BJ (cell line): ENCODE data around the gene UBC. TPM values are rescaled to one million over a fixed set of nuclear protein-coding genes. Genes with fewer than 3 reads are reported as not detected.
"Not testable (repeated sequence)": the region's sequence is repeated elsewhere in the genome, so short reads cannot be mapped to it uniquely, and the experiment has no call there.

Experiments
- CTCF ChIA-PET: fragments of 350-600 bp; formaldehyde crosslinking; extraction: SDS; loops from one replicate; lab custom pipeline; 2021; ENCODE audit warnings: antibody characterized with exemption, inconsistent platforms; lab: Yijun Ruan, JAX
- POLR2A ChIA-PET: fragments of 300-600 bp; sonication (Branson Sonifier 250); formaldehyde crosslinking; extraction: SDS; loops from one replicate; lab custom pipeline; 2021; ENCODE audit warnings: antibody characterized with exemption; lab: Charles Lee
- DNase-seq: peaks from one replicate; pipeline ENCODE4 v3.0.0-alpha.2; 2011; ENCODE audit warnings: low read depth
- H3K27me3 ChIP-seq: 2 replicates; pipeline ENCODE4 v1.6.0; 2011; ENCODE audit warnings: low read length; ENCODE audit not compliant: control insufficient read depth, insufficient read depth
- H3K36me3 ChIP-seq: 2 replicates; pipeline ENCODE4 v1.5.1; 2011; ENCODE audit warnings: low read length; ENCODE audit not compliant: control insufficient read depth, insufficient read depth
- H3K4me3 ChIP-seq: 2 replicates; pipeline ENCODE4 v1.5.1; 2011; ENCODE audit warnings: low read depth, mild to moderate bottlenecking, control low read depth, low read length
- polyA plus RNA-seq: library from polyadenylated mRNA; depleted of rRNA; stranded (reverse); fragments of >200 nt; gene quantifications from 2 replicates; pipeline ENCODE4 v1.2.3, GENCODE V29; 2011
- TF ChIP-seq, protein P1 (sequence below): IDR thresholded peaks from 2 replicates; pipeline ENCODE4 v1.5.1; 2011; ENCODE audit warnings: low read depth, mild to moderate bottlenecking, control low read depth, inconsistent platforms, low read length, moderate library complexity; ENCODE audit not compliant: insufficient read depth

UBC gene
- polyA plus RNA-seq, 1 experiment = 2,374 TPM

DNA sequence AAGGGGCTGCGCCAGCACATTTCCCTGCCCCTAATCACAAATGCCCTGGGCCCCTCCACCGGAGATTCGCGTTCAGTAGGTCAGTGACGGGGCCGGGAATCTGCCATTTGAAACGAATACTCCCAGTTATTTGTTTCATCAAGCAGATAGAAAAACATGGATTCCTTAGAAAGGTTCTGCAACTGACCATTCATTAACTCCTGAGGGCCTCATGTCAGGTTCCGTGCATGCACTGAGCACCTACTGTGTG, 25.6 kb upstream of the UBC start:
- CTCF ChIA-PET = interaction anchor here (0.7 to 5.3 kb wide), 17 partner anchors 9 to 169 kb away, joined by 3 to 88 read pairs (median 7); partner anchors contain the start of gene UBC
- TF ChIP-seq, protein P1, sequence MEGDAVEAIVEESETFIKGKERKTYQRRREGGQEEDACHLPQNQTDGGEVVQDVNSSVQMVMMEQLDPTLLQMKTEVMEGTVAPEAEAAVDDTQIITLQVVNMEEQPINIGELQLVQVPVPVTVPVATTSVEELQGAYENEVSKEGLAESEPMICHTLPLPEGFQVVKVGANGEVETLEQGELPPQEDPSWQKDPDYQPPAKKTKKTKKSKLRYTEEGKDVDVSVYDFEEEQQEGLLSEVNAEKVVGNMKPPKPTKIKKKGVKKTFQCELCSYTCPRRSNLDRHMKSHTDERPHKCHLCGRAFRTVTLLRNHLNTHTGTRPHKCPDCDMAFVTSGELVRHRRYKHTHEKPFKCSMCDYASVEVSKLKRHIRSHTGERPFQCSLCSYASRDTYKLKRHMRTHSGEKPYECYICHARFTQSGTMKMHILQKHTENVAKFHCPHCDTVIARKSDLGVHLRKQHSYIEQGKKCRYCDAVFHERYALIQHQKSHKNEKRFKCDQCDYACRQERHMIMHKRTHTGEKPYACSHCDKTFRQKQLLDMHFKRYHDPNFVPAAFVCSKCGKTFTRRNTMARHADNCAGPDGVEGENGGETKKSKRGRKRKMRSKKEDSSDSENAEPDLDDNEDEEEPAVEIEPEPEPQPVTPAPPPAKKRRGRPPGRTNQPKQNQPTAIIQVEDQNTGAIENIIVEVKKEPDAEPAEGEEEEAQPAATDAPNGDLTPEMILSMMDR = no peak
- POLR2A ChIA-PET = interaction anchor here (1.0 to 1.3 kb wide), 4 partner anchors 22 to 33 kb away, joined by 3 to 9 read pairs (median 6); partner anchors contain the start of gene UBC
- Histone ChIP-seq H3K36me3 (no peaks in the 10 kb centered on the region), H3K27me3 (no peaks in the 10 kb centered on the region), H3K4me3 (peak overlapping the region; percentile 26; the same call in 1 of the 2 replicates)
- DNase-seq = no peak

DNA sequence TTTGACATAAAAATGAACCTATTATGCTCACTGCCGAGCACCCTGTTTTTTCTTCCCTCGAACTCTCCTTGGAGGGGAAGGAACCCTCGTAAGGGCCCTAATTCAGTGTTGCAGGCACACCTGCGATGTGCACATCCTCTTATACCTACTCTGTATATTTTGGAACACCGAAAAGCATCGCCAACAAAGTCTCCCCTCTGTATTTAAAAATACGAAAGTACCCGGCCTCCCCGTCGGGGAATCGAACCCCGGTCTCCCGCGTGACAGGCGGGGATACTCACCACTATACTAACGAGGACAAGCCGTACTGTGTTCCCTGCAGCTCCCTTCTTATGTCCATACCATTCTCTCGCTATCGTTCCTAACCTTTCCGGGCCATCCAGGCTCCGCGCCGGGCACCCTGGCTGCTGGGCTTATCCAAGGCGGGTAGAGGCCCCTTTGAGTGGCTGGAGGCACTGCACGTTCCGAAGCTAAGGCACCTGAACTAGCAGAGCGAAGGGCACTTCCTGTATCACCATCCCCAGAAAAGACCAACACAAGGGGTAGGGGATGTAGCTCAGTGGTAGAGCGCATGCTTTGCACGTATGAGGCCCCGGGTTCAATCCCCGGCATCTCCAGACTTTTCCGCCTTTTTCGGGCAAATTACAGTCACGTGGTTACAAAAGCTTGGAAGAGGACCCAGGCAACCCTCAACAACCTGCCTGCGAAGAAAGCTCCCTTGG, 25.1 kb upstream of the UBC start:
- TF ChIP-seq, protein P1 = no peak
- ChIA-PET POLR2A (interaction anchor here (1.0 to 1.3 kb wide), 4 partner anchors 22 to 33 kb away, joined by 3 to 9 read pairs (median 6); partner anchors contain the start of gene UBC), CTCF (interaction anchor here (0.7 to 5.3 kb wide), 15 partner anchors 9 to 168 kb away, joined by 3 to 88 read pairs (median 12); partner anchors contain the start of gene UBC)
- DNase-seq = peak; percentile 84
- peak overlapping the region; percentile 43 for H3K4me3 ChIP-seq
- H3K36me3 ChIP-seq = no peaks in the 10 kb centered on the region
- H3K27me3 ChIP-seq = no peaks in the 10 kb centered on the region

DNA sequence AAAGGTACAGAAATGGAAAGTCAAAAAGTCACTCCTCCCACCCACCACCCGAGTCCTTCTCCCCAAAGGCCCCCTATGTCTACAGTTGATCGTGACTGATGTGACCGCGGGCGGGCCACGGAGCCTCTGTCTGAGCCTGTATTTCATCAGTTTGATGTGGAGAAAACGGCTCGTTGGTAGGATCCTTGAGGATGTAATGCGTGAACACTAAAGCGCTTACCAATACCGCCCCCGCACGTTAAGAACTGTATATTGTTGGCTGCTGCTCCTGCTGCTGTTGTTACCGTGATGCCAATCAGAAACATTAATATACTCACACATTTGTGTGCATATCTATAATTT, 24.6 kb upstream of the UBC start:
- ChIA-PET POLR2A (interaction anchor here (1.0 to 1.1 kb wide), 3 partner anchors 21 to 30 kb away, joined by 3 to 8 read pairs (median 5); partner anchors contain the start of gene UBC), CTCF (interaction anchor here (1.5 to 5.3 kb wide), 7 partner anchors 8 to 168 kb away, joined by 4 to 88 read pairs (median 31); partner anchors contain the start of gene UBC)
- DNase-seq = no peak
- Histone ChIP-seq H3K4me3 (peak overlapping the region; percentile 32), H3K27me3 (no peaks in the 10 kb centered on the region), H3K36me3 (no peaks in the 10 kb centered on the region)
- TF ChIP-seq, protein P1 = peak; percentile 46

DNA sequence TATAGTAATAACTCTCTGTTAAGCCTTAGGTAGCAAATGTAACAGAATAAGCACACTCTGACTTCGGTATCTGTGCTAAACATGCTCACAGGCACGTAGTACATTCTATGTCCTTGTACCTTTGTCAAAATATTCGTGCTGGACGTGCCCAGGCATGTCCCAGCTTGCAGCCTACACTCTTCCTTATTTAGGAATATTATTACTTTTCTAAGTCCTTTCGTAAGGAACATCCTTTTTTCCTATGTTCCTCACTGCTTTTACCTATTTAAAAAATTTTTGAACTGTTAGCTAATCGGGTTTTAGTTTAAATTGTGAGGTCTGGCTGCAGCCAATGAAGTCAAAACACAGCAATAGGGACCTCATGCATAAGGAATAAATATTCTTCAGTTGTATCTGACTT, 24.1 kb upstream of the UBC start:
- TF ChIP-seq, protein P1 = no peak
- H3K4me3 ChIP-seq = peak overlapping the region; percentile 32
- H3K27me3 ChIP-seq = no peaks in the 10 kb centered on the region
- DNase-seq = no peak
- H3K36me3 ChIP-seq = no peaks in the 10 kb centered on the region
- CTCF ChIA-PET = interaction anchor here (1.0 to 5.3 kb wide), 7 partner anchors 8 to 167 kb away, joined by 4 to 88 read pairs (median 24); no protein-coding TSS in a partner anchor
- POLR2A ChIA-PET = interaction anchor here (0.8 kb wide), 1 partner anchor 24 kb away, joined by 4 read pairs; the partner anchor contains the start of gene UBC

DNA sequence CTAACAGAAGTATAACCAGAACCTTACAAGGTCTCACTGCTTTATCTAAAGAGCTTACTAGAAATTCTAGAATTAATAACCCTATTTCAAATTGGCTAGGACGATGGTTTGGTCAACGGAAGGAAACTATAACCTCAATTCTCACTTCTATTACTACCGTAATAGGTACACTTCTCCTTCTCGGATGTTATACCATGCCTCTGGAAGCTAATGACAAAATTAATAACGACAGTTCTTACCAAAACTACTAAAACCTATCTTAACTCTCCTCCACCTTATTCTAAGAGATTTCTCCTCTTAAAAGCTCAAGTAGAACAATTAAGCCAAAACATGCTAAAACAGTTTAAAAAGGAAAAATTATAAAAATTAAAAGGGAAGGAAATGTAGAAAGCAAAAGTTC, 23.7 kb upstream of the UBC start:
- Histone ChIP-seq H3K4me3 (no peak overlapping the region), H3K27me3 (no peaks in the 10 kb centered on the region), H3K36me3 (no peaks in the 10 kb centered on the region)
- POLR2A ChIA-PET = interaction anchor here (0.8 kb wide), 1 partner anchor 24 kb away, joined by 4 read pairs; the partner anchor contains the start of gene UBC
- no peak for DNase-seq
- TF ChIP-seq, protein P1 = no peak
- CTCF ChIA-PET = interaction anchor here (0.6 to 5.3 kb wide), 7 partner anchors 11 to 538 kb away, joined by 3 to 88 read pairs (median 24); no protein-coding TSS in a partner anchor

DNA sequence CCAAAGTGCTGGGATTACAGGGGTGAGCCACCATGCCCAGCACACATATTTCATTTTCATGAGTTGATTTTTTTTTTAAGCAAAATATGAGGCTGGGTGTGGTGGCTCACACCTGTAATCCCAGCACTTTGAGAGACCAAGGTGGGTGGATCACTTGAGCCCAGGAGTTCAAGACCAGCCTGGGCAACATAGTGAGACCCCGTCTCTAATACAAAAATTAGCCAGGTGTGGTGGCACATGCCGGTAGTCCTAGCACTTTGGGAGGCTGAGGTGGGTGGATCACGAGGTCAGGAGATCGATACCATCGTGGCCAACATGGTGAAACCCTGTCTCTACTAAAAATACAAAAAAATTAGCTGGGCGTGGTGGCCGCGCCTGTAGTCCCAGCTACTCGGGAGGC, 17.1 kb upstream of the UBC start:
- H3K36me3 ChIP-seq, H3K4me3 ChIP-seq, DNase-seq, POLR2A ChIA-PET, H3K27me3 ChIP-seq: not testable (repeated sequence)
- CTCF ChIA-PET = interaction anchor here (1.6 kb wide), 1 partner anchor 8 kb away, joined by 4 read pairs; no protein-coding TSS in a partner anchor
